NCI-H2081 treated with DMSO at 0.1 percent for 48 hours (cell line): ENCODE measurements around the gene FBRS.
A peak's percentile ranks its signal among the peaks of the same experiment; 100 is the strongest.
"Not testable (repeated sequence)": the region's sequence is repeated elsewhere in the genome, so short reads cannot be mapped to it uniquely, and the experiment has no call there.

Source experiments
- DNase-seq: peaks from one replicate; lab custom pipeline; 2025; lab: John Stamatoyannopoulos, UW

FBRS gene

GRCh38 chr16:30657866-30658730 lies at the start of gene FBRS:
TSS of gene FBRS (plus strand) at chr16:30658431. CDS start at chr16:30659519, 1,088 bp downstream.
- peak; percentile 95 for DNase-seq

- DNase-seq, result no peak
These were observed 49.0 kb upstream of the FBRS start for GRCh38 chr16:30609002-30609925.

DNA sequence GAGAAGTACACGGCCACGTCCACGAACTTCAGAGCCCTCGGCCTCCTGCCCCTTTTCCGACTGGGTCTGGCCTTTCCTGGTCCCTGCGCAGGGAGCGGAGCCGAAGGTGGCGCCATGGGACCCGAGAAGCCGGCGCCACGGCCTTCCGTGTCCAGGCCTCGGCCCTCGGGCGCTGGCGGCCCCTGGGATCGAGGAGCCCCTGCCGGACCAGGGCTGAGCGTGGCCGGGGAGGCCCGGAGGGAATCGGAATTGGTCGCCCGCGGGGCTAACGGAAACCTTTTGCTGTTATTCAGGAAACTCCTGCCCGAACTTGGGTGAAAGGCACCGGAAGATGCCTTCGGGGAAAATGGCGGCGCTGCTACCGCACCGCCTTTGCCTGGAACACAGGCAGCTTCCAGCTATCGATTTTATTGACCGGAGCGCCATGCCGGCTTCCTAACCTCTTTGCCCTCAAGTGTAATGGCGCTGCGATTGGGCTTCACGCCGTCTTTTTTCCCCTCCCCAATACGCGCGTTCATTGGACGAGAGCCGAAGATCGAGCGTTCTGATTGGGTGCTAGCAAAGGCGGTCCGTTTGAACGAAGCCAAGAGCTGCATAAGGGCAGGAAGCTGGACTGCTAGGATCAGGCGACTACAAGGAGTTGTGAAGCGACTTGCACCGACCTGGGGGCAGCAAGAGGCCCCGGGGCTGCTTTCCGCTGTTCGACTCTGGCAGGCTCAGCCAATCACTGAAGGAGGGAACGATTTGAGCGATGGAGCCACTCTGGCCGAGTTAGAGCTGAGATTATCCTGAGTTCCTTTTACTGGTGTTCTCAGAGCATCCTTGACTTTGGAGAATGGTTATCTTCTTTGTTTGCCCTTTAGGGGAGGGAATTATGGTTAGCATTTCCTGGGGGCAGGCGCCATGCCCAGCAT lies 48.0 kb upstream of the FBRS start, which contains the start of gene ZNF689:
ZNF689 (minus strand) TSS at position 464 of the 914 bp plus-strand sequence; CDS start at position 116, 348 bp downstream.
- peak; percentile 84 for DNase-seq

- DNase-seq, result no peak
These were observed 42.7 kb upstream of the FBRS start for GRCh38 chr16:30615358-30616091.

DNA sequence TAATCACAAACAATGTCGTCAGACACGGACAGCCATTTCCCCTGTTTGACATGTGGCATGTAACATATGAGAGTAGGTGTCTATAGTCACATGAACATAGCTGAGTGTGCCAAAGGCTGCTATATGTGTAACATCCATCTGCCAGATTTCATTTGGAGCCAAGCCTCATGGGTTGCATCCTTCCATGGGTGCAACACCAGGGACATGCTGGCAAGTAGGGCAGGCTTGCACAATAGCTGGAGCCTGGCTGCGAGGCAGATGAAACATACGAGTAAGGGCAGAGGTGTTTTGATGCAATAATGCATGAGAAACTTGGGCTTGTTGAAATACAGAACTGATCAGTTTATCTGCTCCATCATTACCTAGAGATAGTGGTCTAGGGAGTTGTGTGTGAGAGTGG lies 39.0 kb upstream of the FBRS start:
- no peak for DNase-seq

- DNase-seq, result no peak
These were observed 38.6 kb upstream of the FBRS start for GRCh38 chr16:30619638-30620037.

DNA sequence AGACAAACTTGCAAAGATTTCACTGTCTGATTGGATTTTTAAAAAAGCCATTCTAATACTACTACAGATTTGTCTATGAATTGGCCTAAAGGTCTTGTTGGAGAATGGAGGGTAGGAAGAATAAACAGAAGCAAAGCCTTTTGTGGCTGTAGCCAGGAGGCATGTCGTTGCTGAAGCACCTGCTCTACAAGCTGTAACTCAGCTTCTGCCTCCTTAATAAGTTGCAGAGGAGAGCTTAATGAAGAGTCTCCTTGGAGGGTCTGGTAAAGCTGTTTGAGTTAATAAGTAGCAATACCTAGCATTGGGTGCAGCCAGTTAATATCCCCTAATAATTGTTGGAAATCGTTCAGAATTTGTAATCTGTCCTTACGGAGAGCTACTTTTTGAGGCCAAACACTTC lies 38.1 kb upstream of the FBRS start:
- DNase-seq, result no peak

DNA sequence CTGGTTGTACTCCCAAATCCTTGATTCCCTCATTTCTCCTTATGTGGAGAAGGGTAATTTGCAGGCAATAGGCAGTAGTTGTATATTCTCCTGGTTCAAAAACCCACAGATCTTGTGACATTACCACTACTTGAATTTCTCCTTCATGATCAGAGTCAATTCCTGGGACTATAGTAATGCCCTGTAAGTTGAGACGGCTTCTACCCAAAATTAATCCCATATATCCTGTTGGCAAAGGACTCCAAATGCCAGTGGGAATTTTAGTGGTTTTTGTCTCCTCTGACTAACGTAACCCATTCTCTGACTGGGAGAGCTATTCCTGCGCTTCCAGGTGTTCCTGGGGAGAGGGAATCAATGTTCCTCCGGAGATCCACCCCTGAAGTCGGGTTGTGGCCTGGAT lies 36.5 kb upstream of the FBRS start:
- DNase-seq, result no peak

- DNase-seq, result no peak
These were observed 35.7 kb upstream of the FBRS start for GRCh38 chr16:30622455-30623032.

DNA sequence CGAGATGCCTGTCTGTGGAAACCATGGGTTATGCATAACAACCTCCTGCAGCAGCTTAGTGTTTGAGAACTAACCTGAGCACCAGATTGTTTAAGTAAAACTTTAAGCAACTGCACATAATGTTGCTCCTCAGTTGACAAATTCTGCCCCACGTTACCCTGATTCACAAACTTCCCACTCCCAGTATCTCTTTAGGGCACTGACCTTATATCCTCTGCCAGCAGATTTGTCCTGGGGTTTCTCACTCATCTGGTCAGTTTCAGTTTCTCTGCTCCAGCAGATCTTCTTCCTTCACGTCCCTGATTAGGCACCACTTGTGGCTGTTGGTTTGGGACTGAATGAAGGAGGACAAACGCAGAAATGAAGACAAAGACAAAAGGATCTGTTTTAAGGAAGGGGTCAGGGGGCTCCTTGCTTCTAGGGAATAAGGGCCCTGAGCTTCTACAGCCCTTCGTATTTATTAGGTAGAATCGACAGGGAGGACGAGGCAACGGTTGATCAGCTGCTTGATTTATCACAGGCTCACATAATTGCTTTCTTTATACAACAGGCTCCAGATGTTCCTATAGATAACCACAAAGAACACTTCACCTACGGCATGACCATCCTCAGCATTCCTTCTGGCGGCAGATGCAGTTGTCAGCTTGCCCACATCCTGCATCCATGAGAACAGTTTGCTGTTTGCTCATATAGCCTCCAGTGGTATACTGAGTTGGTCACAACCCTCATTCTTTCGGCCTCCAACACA lies 34.5 kb upstream of the FBRS start:
- no peak for DNase-seq

GRCh38 chr16:30626236-30626635 lies 32.0 kb upstream of the FBRS start:
- no peak for DNase-seq

DNA sequence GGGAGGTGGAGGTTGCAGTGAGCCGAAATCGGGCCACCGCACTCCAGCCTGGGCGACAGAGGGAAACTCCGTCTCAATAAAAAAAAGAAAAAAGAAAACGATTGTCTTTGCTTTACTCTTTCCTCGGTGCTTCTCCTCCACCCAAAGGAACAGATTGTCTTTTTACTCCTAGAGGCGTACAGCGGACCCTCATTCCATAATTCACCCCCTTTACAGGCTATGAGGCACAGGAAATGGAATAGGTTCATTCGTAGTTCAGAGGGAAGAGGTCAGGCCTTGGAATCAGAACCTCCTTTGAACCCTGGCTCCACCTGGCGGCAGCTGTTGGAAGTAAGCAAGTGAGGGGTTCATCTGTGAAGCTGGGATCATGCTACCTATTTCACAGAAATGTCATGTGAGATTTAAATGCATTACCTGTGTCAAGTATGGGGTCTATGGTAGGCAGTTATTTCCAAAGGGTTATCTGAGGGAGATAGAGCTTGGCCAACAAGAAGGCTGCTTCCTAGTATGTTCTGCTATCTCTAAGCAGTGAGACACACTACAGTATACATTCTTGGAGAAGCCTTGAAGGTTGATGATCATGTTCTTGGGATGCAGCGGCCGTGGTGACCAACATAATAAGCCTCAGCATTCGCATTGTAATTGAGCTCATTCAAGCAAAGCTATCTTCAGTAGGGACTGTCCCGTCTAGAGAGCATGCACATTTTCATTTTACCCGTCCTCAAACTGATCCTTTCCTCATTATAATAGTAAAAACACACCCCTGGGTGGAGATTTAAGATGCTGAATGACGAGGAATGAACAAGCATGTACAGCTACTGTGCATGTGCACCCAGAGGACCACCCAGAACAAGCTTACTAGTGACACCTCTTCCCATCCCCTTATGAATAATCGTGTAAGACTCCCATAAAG lies 29.3 kb upstream of the FBRS start:
- no peak for DNase-seq

- DNase-seq, result not testable (repeated sequence)
These were observed 25.8 kb upstream of the FBRS start for GRCh38 chr16:30632454-30632853.

DNA sequence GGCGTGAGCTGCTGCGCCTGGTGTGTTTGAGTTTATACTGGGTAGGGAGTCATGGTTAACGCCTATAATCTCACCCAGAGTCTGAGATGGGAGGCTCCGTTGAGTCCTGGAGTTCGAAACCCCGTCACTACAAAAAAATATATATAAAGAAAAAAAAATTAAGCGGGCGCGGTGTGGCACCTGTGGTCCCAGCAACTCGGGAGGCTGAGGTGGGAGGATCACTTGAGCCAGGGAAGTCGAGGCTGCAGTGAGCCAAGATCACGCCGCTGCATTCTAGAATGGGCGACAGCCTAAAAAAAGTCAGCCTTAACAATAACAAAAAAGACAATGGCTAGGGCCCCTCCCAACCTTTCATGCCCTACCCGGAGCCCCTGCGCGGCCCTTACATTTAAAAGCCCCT lies 24.7 kb upstream of the FBRS start:
- no peak for DNase-seq

- DNase-seq, result no peak
These were observed 21.6 kb upstream of the FBRS start for GRCh38 chr16:30636599-30636998.

DNA sequence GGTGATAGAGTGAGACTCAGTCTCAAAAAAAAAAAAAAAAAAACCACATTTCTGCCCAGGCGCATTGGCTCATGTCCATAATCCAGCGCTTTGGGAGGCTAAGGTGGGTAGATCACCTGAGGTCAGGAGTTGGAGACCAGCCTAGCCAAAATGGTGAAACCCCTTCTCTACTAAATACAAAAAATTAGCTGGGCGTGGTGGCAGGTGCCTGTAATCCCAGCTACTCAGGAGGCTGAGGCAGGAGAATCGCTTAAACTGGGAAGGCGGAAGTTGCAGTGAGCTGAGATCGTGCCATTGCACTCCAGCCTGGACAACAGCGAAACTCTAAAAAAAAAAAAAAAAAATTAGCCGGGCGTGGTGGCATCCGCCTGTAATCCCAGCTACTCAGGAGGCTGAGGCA lies 21.1 kb upstream of the FBRS start:
- DNase-seq, result not testable (repeated sequence)

DNA sequence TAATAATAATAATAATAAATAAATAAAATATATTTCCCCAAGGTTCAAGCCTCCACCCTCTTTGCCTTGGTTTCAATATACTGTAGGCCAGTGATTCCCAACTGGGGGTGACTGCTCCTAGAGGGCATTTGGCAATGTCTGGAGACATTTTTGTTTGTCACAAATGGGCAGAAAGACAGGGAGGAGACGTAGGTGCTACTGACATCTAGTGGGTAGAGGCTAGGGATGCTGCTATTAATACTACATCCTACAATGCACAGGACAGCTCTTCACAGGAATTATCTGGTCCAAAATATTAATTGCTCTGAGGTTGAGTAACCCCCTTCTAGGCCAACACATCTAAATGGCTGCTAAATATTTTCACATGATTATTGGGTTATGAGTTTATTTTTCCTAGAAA lies 20.3 kb upstream of the FBRS start:
- no peak for DNase-seq

GRCh38 chr16:30641378-30641982 lies 16.8 kb upstream of the FBRS start:
- DNase-seq, result no peak
